H1 (cell line): ENCODE data around the gene FAM131C. TPM values are rescaled to one million over a fixed set of nuclear protein-coding genes. Genes with fewer than 3 reads are reported as not detected.

ENCODE experiments used
- CTCF ChIP-seq, 3 experiments: IDR thresholded peaks; 1 replicate in 2 of 3; 2 replicates in 1 of 3; pipeline versions ENCODE4 v1.5.1 to v1.6.1; 2011; ENCODE audit warnings: low read length in 3 of 3, mild to moderate bottlenecking in 3 of 3, inconsistent platforms in 2 of 3, low read depth in 1 of 3, moderate library complexity in 1 of 3; ENCODE audit not compliant: insufficient read depth in 1 of 3; ENCODE audit errors: control extremely low read depth in 1 of 3
- POLR2AphosphoS5 ChIP-seq: IDR thresholded peaks from 2 replicates; pipeline ENCODE4 v1.6.1; 2011; ENCODE audit warnings: low read depth, low read length
- POU5F1 ChIP-seq: IDR thresholded peaks from 2 replicates; pipeline ENCODE4 v1.6.1; 2011; ENCODE audit warnings: low read depth, mild to moderate bottlenecking, low read length, moderate library complexity
- SIN3A ChIP-seq, 2 experiments: IDR thresholded peaks in 1 of 2; conservative IDR thresholded peaks in 1 of 2; 2 replicates each; pipeline ENCODE4 v1.6.1; 2011 to 2012; ENCODE audit warnings: low read length in 2 of 2, improper control_type of control experiment in 1 of 2, low read depth in 1 of 2, mild to moderate bottlenecking in 1 of 2
- polyA plus RNA-seq, 7 experiments: library from polyadenylated mRNA; depleted of rRNA in 3 of 7; stranded (reverse) in 5 of 7; unstranded in 2 of 7; fragments of >200 nt in 5 of 7; fragments of 200-250 nt in 2 of 7; gene quantifications; 1 replicate in 5 of 7; 2 replicates in 1 of 7; 4 replicates in 1 of 7; pipeline versions ENCODE4 v1.2.1 to v1.2.3, GENCODE V29; 2011 to 2013; ENCODE audit warnings: missing spikeins in 2 of 7, mixed read lengths in 2 of 7
- total RNA-seq: library from RNA; stranded (reverse); fragmentation: NEBNext Ultra II Directional; extraction: Animal tissue kit (Norgen Biotek cat#: 25700); gene quantifications from 2 replicates; pipeline ENCODE4 v1.2.1, GENCODE V29; 2021

Gene FAM131C
- total and polyA plus RNA-seq, 2 of the 8 experiments (the other 6 are each of a cell fraction or from before 2014, with no cell fraction given), result 0.73 to 0.78 TPM

GRCh38 chr1:16095447-16095846 is 22.0 kb upstream of the FAM131C start (continued):
- no peak for TF ChIP-seq CTCF (IDR thresholded peaks at IDR 0.05; ENCODE audit: control extremely low read depth in 1 of 3, insufficient read depth in 1 of 3, low read depth in 1 of 3, low read length in 3 of 3)
- no peak for TF ChIP-seq SIN3A (conservative IDR thresholded peaks at IDR 0.05 in 1 of 2, IDR thresholded peaks at IDR 0.05 in 1 of 2; ENCODE audit: low read depth in 1 of 2, low read length in 2 of 2)
- TF ChIP-seq POLR2AphosphoS5, result no peak
- TF ChIP-seq POU5F1, result no peak
